Nucleus accumbens (tissue), 56 donors: ENCODE data around the gene NUTF2.
A peak's percentile ranks its signal among the peaks of the same experiment; 100 is the strongest.
"Not testable (repeated sequence)": the region's sequence is repeated elsewhere in the genome, so short reads cannot be mapped to it uniquely, and the experiment has no call there.

Source experiments
- DNase-seq, 56 donors: peaks; one replicate each; lab custom pipeline; 2025; lab: John Stamatoyannopoulos, UW

The NUTF2 gene

DNA sequence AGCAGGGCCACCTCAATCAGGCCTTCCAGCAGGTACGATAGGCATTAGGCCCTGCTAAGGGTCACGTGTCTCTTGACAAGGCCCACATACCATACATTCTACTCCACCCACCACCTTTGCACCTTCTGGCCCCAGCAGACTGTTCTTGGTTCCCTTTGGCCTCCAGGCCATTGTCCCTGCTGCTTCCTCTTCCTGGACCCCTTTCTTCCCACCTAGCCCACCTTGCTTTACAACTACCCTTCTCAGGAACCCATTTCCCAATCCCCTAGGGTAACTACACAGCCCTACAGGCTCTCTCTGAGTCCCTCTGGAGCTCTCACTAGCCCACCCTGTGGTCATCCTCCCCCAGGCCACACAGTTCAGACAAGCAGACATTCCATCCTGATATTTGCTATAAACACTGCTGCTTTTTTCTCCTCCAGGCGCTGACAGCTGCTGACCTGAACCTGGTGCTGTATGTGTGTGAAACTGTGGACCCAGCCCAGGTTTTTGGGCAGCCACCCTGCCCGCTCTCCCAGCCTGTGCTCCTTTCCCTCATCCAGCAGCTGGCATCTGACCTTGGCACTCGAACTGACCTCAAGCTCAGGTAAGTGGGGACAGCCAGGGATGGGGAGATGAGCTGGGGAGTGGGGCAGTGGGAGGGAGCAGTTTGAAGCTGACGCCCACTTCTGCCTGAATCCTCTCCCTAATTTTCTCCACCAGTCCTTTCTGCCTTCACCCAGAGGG lies 36.6 kb downstream of the NUTF2 start:
- peak in 5 of 56 donors; percentile 11 to 26 (median 21) for DNase-seq

DNA sequence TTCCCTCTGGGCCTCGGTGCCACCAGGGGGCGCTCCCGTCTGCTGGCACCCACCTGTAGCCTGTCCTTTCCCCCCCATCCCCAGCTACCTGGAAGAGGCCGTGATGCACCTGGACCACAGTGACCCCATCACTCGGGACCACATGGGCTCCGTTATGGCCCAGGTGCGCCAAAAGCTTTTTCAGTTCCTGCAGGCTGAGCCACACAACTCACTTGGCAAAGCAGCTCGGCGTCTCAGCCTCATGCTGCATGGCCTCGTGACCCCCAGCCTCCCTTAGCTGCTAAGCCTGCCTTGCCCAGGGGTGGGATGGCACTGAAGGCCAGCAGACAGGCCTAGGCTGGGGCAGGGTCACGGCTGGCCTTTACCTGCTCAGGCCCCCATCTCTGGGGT lies 37.1 kb downstream of the NUTF2 start:
- peak in 30 of 56 donors; percentile 8 to 68 (median 28) for DNase-seq

DNA sequence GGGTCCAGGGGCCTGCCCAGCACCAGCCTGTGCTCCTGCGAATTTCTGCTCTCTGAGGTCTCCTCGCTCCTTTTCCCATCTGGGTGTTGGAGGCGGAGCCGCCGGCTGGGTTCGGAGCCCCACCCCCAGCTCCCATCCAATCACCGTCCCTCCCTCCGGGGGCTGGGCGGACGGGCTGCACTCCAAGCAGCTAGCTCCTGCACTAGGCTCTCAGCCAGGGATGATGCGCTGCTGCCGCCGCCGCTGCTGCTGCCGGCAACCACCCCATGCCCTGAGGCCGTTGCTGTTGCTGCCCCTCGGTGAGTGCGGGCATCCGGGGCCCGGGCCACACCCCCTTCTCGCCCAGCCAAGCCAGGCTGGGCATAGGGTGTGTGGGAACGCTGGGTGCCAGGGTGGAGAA lies 38.0 kb downstream of the NUTF2 start, which contains the start of gene NRN1L:
Gene NRN1L, plus strand, starts transcription at position 202 of the 400 bp plus-strand sequence. Its CDS starts 19 bp downstream, at position 221.
- peak; percentile 39 to 95 (median 86) for DNase-seq

DNA sequence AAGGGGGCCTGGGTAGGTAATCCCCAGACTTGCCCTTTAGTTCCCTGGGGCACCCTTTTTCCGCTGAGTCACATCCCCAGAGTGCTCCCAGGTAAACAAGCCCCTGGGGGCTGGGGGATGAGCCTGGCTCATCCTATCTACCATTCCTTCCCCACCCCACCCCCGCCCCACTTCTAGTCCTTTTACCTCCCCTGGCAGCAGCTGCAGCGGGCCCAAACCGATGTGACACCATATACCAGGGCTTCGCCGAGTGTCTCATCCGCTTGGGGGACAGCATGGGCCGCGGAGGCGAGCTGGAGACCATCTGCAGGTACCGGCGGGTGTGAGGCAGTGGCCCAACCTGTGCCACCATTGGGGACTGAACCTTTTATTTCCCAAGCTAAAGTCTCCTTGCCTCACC lies 38.8 kb downstream of the NUTF2 start:
- no peak for DNase-seq

DNA sequence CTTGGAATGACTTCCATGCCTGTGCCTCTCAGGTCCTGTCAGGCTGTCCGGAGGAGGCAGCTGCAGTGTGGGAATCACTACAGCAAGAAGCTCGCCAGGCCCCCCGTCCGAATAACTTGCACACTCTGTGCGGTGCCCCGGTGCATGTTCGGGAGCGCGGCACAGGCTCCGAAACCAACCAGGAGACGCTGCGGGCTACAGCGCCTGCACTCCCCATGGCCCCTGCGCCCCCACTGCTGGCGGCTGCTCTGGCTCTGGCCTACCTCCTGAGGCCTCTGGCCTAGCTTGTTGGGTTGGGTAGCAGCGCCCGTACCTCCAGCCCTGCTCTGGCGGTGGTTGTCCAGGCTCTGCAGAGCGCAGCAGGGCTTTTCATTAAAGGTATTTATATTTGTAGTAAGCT lies 39.2 kb downstream of the NUTF2 start:
- DNase-seq, result no peak

DNA sequence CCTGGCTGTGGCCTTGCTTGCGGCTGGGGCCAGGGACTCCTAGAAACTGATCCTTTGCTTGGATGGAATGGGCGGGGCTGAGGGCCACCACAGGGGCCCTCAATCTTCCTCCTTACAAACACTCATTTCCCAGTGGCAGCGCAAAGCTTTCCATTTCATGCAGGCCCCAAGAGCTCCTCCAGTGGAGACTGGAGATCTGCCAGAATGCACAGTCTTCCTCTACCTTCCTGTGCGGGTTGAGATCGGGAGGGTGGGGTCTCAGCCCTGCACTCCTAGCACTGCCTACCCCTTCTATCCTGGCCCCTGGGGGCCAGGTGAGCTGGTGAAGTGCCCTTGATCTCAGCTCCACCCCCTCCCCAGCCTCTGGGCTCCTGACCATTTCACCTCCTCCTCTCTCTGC lies 39.7 kb downstream of the NUTF2 start:
- no peak for DNase-seq

DNA sequence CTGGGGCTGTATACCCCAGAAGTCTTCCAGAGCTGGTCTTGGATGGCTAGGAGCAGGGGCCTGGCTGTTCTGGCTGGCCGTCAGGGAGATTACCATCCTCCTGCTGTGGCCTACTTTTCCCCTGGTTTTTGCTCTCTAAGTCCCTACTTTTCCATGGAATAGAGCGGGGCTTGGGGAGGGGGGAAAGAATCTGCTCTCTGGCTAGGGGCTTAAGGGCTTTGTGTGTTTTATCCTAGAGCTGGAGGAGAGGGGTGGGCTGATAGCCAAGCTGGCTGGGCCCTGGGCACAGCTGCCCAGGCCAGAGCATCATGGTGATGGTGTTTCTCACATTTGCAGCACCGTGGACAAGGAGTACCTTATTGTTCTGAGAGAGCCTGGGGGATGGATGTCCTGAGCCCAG lies 41.6 kb downstream of the NUTF2 start:
- peak in 1 of 56 donors; percentile 12 for DNase-seq

DNA sequence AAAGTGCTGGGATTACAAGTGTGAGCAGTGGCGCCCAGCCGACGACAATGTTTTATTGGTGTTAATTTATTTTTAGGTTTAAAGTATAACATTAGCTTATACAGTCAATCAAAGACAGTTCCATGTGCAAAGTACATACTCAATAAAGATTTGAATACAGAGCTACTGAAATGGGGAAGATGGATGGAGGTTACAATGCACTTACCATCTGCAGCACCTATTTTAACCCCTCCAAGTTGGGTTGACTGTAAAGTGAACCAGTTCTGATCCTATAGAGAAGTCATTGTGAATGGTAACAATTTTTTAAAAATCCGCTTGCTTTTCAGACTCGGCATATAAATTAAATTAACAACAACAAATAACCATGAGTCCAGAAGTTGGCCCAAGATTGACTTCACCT lies 45.6 kb downstream of the NUTF2 start:
- DNase-seq, result no peak

DNA sequence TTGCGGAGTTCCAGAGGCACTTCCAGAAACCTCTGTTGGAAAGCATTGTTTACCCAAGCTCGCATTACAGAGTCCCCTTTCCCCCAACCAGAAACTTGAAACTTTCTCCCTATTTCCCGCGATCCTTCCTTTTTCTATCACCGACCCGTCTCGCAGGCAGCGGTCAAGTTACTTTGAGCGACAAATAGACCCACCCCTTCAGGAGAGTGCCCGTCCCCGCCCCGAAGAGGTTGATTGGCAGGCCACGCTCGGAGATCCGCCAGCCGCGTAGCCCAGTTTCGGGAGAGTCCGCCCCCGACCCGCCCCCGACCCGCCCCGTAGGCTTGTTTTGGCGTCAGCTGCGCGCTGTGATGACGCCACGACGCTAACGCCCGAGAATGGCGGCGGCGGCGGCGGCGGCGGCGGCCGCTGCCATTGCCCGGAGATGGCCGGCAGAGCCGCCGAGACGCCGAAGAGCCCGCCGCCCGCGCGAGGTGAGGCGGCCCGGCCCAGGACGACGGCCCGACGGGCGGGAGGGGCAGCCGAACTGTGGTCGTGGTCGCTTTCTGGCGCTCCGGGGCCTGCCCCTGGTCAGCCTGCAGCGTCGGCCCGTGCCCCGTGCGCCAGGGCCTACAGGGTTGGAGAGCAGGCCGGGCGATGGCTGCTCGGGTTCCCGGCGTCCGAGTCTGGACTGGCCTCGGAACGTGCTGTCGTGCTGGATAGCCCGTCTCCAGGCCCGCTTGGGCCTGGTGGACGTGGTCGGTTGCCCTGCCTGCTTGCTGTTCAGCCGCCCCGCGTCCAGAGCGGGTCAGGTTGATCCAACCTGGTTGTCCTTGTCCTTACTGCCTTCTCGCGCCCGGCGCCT lies 46.4 kb downstream of the NUTF2 start, which contains the start of gene PSKH1:
Gene PSKH1, plus strand, starts transcription at position 356 of the 844 bp plus-strand sequence. CDS start 15,496 bp downstream, outside the sequence.
- peak; percentile 60 to 98 (median 93) for DNase-seq

DNA sequence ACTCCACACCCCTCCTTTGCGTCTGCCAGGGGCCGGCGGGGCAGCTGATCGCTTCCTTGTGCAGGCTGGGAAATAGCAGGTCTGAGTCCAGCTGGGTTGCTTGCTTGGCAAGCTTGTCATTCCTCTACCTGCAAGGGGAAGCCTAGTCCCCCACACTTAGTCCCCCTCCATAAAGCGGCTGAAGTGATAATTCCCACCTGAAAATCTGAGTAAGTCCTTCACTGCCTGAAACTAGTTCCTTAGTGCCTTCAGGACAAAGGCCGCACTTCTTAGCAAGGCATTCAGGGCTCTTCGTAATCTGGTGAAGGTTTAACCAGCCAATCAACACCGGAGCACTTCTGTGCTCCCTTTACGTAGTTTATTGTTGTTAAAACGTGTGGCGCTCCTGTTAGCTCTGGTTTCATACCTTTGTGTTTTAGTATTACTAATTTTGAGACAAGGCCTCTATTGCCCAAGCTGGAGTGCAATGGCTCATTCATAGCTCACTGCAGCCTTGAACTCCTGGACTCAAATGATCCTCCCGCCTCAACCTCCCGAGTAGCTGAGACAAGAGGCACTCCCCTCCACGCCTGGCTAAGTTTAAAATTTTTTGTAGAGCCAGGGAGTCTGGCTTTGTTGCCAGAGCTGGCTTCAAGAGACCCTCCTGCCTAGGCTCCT lies 47.1 kb downstream of the NUTF2 start:
- DNase-seq, result no peak

DNA sequence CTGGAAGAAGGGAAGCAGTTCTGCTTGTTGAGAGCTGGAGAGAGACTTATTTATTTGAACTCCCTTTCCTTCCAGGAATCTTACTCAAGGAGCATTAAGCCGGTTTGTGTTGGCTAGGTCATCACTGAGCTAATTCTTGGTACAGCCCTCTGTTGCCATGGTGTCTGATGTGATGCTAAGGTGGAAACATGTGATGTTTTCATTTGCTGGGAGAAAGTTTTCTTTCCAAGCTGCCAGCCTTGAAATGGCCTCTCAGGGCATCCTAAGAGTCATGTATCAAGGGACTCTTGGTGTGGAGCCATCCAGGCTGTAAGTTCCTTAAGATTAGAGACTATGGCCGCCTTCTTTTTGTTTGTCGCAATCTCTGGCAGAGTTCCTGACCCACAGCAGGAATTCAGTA lies 50.5 kb downstream of the NUTF2 start:
- DNase-seq, result peak in 4 of 56 donors; percentile 5 to 34 (median 26)

DNA sequence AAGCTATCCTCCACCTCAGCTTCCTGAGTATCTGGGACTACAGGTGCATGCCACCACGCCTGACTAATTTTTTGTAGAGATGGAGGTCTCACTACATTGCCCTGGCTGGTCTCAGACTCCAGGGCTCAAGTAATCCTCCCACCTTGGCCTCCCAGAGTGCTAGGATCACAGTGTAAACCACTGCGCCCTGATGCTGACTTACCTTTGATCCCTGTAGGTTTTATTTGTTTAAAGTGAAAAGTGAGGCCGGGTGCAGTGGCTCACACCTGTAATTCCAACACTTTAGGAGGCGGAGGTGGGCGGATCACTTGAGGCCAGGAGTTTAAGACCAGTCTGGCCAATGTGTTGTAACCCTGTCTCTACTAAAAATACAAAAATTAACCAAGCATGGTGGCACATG lies 55.0 kb downstream of the NUTF2 start:
- no peak for DNase-seq

DNA sequence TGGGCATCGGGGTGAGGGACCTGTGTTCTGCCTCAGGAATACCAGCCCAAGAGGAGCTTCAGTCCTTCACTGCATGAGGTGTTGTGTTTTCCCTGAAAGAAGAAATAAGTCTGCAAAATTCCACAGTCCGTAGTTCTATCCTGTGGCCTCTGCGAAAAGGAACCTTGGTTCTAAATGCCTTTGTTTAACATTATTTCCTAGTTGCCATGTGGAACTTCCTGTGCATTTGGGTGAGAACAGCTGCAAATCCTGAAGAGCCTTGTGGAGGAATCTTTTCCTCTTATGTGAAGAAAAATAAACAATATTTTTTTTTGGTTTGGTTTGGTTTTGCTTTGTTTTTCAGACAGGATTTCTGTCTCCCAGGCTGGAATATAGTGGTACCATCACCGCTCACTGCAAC lies 56.1 kb downstream of the NUTF2 start:
- DNase-seq, result no peak

DNA sequence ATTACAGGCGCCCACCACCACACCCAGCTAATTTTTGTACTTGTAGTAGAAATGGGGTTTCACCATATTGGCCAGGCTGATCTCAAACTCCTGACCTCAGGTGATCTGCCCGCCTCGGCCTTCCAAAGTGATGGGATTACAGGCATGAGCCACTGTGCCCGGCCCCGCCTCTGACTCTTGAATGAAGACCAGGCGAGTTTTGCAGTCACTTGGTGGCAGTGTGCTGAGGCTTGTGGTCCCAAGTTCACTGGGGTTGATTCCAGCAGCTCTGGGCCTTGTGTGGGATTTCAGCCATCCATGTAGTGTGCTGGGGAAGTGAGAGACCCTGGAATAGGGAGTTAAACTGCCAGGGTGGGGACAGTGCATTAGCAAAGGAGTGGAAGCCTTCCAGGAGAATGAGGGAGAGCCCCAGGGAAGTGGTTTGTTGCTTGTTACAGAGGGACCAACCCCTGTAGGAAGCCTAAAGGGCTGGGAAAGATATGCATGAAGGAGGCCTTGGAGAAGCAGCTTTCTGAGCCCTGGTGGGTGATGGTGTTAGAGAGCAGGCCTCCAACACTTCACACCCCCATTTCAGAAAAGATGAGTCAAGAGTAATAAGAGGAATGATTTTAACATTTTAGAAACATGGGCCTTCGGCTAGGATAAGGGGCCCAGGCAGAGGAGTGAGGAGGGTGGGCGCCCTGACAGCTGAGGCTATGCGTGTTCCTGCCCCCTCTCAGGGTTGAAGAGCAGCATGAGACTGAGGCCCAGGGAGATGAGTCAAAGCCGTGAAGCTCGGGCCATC lies 60.9 kb downstream of the NUTF2 start:
- no peak for DNase-seq

DNA sequence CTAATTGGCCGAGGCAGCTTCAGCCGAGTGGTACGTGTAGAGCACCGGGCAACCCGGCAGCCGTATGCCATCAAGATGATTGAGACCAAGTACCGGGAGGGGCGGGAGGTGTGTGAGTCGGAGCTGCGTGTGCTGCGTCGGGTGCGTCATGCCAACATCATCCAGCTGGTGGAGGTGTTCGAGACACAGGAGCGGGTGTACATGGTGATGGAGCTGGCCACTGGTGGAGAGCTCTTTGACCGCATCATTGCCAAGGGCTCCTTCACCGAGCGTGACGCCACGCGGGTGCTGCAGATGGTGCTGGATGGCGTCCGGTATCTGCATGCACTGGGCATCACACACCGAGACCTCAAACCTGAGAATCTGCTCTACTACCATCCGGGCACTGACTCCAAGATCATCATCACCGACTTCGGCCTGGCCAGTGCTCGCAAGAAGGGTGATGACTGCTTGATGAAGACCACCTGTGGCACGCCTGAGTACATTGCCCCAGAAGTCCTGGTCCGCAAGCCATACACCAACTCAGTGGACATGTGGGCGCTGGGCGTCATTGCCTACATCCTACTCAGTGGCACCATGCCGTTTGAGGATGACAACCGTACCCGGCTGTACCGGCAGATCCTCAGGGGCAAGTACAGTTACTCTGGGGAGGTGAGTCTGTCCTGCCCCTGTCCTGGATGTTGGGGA lies 62.5 kb downstream of the NUTF2 start:
- DNase-seq, result no peak

DNA sequence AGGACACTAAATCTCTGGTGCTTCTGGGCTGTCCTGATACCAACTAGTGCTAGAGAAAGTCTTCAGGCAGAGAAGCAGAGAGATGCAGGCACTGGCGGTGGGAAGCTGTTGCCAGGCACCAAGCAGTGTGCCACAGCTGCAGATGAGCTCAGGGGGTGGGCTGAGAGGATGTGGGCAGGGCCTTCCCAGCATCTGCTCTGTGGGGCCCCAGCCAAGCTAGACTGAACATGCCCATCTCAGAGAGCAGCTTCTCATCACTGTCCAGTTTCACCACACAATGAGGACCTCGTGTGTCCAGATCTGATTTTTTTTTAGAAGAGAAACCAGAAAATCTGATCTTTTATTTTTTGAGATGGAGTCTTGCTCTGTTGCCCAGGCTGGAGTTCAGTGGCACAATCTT lies 63.4 kb downstream of the NUTF2 start:
- DNase-seq, result peak in 51 of 56 donors; percentile 31 to 96 (median 79)

DNA sequence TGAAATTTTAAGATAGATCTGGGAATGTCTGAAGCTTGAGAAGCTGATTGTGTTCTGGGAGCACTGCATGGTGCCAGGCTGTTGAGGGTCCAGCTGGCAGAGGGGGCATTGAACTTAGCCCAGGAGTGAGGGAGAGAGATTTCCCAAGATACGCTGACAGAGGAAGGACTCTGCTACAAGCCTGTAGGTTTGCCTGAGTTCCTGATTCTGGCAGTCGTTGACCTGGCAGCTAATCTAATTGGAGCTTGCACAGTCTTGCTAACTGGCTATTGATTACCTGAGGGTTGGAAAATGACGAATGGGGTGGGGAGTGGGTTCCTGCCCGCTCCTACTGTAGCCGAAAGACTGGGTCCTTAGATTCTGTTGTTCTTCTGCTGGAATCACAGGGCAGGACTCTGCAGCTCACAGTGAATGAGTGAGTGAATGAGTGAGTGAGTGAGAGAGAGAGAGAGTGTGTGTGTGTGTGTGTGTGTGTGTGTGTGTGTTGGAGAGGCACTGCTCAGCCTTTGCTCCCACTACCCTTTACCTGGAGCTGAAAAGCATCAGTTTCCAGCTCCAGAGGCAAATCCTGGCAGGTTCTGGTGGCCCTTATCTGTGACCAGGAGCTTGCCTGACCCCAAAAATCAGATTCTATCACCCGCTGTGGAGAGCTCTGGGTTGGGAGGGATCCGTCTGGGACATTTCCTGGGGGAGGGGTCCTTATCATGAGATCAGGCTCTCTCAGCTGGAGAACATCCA lies 68.2 kb downstream of the NUTF2 start:
- no peak for DNase-seq

DNA sequence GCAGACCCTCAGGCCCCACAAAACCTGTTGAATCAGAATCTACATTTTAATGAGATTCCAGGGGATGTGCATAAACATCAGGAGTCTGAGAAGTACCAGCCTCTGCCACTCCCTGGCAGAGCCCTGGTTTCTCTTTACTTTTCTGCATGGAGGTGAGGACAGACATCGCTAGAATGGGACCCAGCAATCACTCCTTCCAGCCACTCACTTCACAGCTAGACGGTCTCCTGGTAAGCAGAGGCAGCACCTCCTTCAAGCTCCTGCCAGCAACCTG lies 68.7 kb downstream of the NUTF2 start:
- DNase-seq, result not testable (repeated sequence)
